BE2C (cell line): Measurements from ENCODE around the gene CMTM7.

Experiments used
- DNase-seq: peaks from one replicate; pipeline ENCODE4 v3.0.0-alpha.2; 2020
- H3K27me3 ChIP-seq: fragments of 250-450 bp; sonication (Bioruptor Pico); 2 replicates; pipeline ENCODE4 v1.5.1; 2020; ENCODE audit warnings: mild to moderate bottlenecking
- H3K36me3 ChIP-seq: fragments of 250-450 bp; sonication (Bioruptor Pico); 2 replicates; pipeline ENCODE4 v1.5.1; 2020; ENCODE audit warnings: mild to moderate bottlenecking
- H3K4me1 ChIP-seq: fragments of 250-450 bp; sonication (Bioruptor Pico); 2 replicates; pipeline ENCODE4 v1.5.1; 2020
- H3K4me3 ChIP-seq: 2 replicates; pipeline ENCODE4 v1.5.1; 2011; ENCODE audit warnings: low read depth, low read length
- H3K9me3 ChIP-seq: fragments of 250-450 bp; sonication (Bioruptor Pico); 2 replicates; pipeline ENCODE4 v1.5.1; 2020
- CTCF ChIP-seq: IDR thresholded peaks from 2 replicates; pipeline ENCODE4 v1.5.1; 2012; ENCODE audit warnings: mild to moderate bottlenecking, low read depth, low read length

Gene CMTM7

GRCh38 chr3:32495609-32496008 lies 104.0 kb downstream of the CMTM7 start:
- Histone ChIP-seq H3K9me3 (no peaks in the 10 kb centered on the region), H3K36me3 (no peaks in the 10 kb centered on the region), H3K27me3 (no peaks in the 10 kb centered on the region), H3K4me3 (no peak overlapping the region), H3K4me1 (no peaks in the 10 kb centered on the region)
- TF ChIP-seq CTCF, result no peak
- no peak for DNase-seq

- Histone ChIP-seq H3K27me3 (no peaks in the 10 kb centered on the region), H3K4me1 (no peaks in the 10 kb centered on the region), H3K36me3 (no peaks in the 10 kb centered on the region), H3K4me3 (no peak overlapping the region), H3K9me3 (no peaks in the 10 kb centered on the region)
- DNase-seq, result no peak
- TF ChIP-seq CTCF, result no peak
These were observed 106.6 kb downstream of the CMTM7 start for GRCh38 chr3:32498252-32498651.

- no peak for TF ChIP-seq CTCF
- Histone ChIP-seq H3K36me3 (no peaks in the 10 kb centered on the region), H3K4me3 (no peak overlapping the region), H3K9me3 (no peaks in the 10 kb centered on the region), H3K4me1 (no peaks in the 10 kb centered on the region), H3K27me3 (no peaks in the 10 kb centered on the region)
- DNase-seq, result no peak
These were observed 107.3 kb downstream of the CMTM7 start for GRCh38 chr3:32498992-32499391.

- H3K9me3 ChIP-seq, result no peaks in the 10 kb centered on the region
- no peaks in the 10 kb centered on the region for H3K27me3 ChIP-seq
- DNase-seq, result no peak
- H3K4me3 ChIP-seq, result no peak overlapping the region
- no peaks in the 10 kb centered on the region for H3K4me1 ChIP-seq
- TF ChIP-seq CTCF, result no peak
- H3K36me3 ChIP-seq, result no peaks in the 10 kb centered on the region
These were observed 107.9 kb downstream of the CMTM7 start for GRCh38 chr3:32499585-32499984.

- H3K36me3 ChIP-seq, result no peaks in the 10 kb centered on the region
- no peaks in the 10 kb centered on the region for H3K27me3 ChIP-seq
- no peak for DNase-seq
- H3K4me1 ChIP-seq, result no peaks in the 10 kb centered on the region
- no peak for TF ChIP-seq CTCF
- H3K4me3 ChIP-seq, result no peak overlapping the region
- H3K9me3 ChIP-seq, result no peaks in the 10 kb centered on the region
These were observed 108.6 kb downstream of the CMTM7 start for GRCh38 chr3:32500231-32500630.

- H3K4me3 ChIP-seq, result peak overlapping the region; percentile 67
- DNase-seq, result no peak
- H3K27me3 ChIP-seq, result no peaks in the 10 kb centered on the region
- no peaks in the 10 kb centered on the region for H3K4me1 ChIP-seq
- TF ChIP-seq CTCF, result no peak
- H3K9me3 ChIP-seq, result no peaks in the 10 kb centered on the region
- H3K36me3 ChIP-seq, result no peaks in the 10 kb centered on the region
These were observed 109.5 kb downstream of the CMTM7 start for GRCh38 chr3:32500880-32501782.
